ENCODE data around the gene CDK8.
A peak's percentile ranks its signal among the peaks of the same experiment; 100 is the strongest.

The CDK8 gene

DNA sequence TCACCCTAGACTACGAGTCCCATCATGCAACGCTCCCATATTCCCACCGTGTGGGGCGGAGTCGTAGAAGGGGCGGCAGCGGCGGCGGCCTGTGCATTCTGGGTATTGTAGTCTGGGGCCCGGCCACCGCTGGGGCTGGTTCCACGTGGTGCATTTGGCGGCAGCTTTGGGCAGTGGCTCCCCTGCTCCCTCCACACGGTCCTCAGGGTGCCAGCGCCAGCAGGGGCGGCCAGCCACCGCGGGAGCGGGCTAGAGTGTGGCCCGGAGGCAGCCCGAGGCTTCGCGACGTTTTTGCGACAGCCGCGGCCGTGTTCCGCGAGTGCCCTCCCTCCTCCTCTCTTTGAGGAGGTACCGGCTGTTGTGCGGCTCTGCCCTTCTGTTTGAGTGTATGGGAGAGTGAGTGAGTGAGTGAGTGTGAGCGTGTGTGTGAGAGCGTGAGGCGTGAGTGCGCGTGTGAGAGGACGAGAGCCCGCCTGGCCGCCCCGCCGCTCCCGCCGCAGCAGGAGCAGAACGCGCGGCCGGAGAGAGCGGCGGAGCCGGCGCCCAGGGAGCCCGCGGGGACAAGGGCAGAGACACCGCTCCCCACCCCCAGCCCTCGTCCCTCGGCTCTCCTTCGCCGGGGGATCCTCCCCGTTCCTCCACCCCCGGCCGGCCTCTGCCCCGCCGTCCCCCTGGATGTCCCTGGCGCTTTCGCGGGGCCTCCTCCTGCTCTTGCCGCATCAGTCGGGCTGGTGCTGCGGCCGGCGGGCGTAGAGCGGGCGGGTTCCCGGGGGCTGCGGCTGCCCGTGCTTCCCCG lies at the start of gene CDK8:
Gene CDK8 (plus strand): TSS at position 343 of the 796 bp plus-strand sequence. CDS start 513 bp downstream, outside the sequence.
- Histone ChIP-seq H3K4me1 (ENCODE audit: control insufficient read depth, insufficient read depth, low read length) (no peaks in the 10 kb centered on the region), H3K9me3 (ENCODE audit: control insufficient read depth in 2 of 2, low read length in 2 of 2) (no peaks in the 10 kb centered on the region), H3K36me3 (ENCODE audit: control insufficient read depth in 2 of 2, insufficient read depth in 2 of 2, low read length in 2 of 2) (no peaks in the 10 kb centered on the region), H3K27me3 (ENCODE audit: control insufficient read depth in 1 of 2, insufficient read depth in 2 of 2, low read length in 2 of 2) (no peaks in the 10 kb centered on the region), H3K4me3 (ENCODE audit: low read length in 2 of 2) (peak within 1 kb of the TSS; percentile 86 to 90), H3K9ac (ENCODE audit: low read length in 2 of 2) (peak within 1 kb of the TSS; percentile 74 to 86), H3K27ac (ENCODE audit: low read length) (peak within 1 kb of the TSS; percentile 80)

DNA sequence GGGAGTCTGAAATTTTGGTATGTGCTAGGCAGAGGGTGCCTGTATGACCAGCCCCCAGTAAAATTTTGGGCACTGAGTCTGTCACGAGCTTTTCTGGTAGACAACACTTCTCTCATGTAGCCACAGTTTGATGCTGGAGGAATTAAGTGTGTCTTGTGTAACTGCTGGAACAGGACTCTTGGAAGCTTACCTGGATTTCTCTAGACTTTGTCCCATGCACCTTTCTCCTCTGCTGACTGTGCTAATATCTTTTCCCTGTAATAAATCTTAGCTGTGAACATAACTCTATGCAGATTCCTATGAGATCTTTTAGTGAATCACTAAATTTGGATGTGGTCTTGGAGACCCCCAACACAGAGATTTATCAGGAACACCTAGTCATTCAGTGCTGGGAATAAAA lies 45.6 kb upstream of the CDK8 start:
- Histone ChIP-seq H3K36me3 (ENCODE audit: control insufficient read depth in 2 of 2, insufficient read depth in 2 of 2, low read length in 2 of 2) (peaks cover 19 to 29% of the 10 kb centered on the region in 2 donors), H3K27me3 (ENCODE audit: control insufficient read depth in 1 of 2, insufficient read depth in 2 of 2, low read length in 2 of 2) (no peaks in the 10 kb centered on the region), H3K9me3 (ENCODE audit: control insufficient read depth in 2 of 2, low read length in 2 of 2) (no peaks in the 10 kb centered on the region), H3K4me1 (ENCODE audit: control insufficient read depth, insufficient read depth, low read length) (no peaks in the 10 kb centered on the region), H3K27ac (ENCODE audit: low read length) (no peak overlapping the region), H3K9ac (ENCODE audit: low read length in 2 of 2) (no peak overlapping the region), H3K4me3 (ENCODE audit: low read length in 2 of 2) (no peak overlapping the region)

DNA sequence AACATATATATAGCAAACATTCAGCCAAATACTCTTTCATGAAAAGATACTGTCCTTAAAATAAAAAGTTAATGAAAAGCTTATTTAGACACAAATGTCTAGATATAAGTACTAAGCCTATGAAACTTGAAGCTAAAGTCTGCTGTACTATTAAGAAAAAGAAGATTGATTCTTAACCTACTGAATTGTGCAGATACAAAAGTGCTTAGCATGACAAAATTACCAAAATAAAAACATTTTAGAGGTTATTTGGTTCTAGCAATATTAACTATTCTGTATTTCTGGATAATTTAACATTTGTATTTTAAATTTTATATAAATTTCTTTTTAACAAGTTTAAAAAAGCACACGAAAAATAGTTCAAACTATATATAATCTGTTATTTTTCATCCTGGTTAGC lies 40.6 kb upstream of the CDK8 start:
- no peaks in the 10 kb centered on the region for H3K9me3 ChIP-seq (ENCODE audit: control insufficient read depth in 2 of 2, low read length in 2 of 2)
- no peak overlapping the region for H3K4me3 ChIP-seq (ENCODE audit: low read length in 2 of 2)
- H3K27ac ChIP-seq (ENCODE audit: low read length): no peak overlapping the region
- no peaks in the 10 kb centered on the region for H3K27me3 ChIP-seq (ENCODE audit: control insufficient read depth in 1 of 2, insufficient read depth in 2 of 2, low read length in 2 of 2)
- peaks cover 45 to 57% of the 10 kb centered on the region in 2 donors for H3K36me3 ChIP-seq (ENCODE audit: control insufficient read depth in 2 of 2, insufficient read depth in 2 of 2, low read length in 2 of 2)
- no peak overlapping the region for H3K9ac ChIP-seq (ENCODE audit: low read length in 2 of 2)
- H3K4me1 ChIP-seq (ENCODE audit: control insufficient read depth, insufficient read depth, low read length): no peaks in the 10 kb centered on the region

DNA sequence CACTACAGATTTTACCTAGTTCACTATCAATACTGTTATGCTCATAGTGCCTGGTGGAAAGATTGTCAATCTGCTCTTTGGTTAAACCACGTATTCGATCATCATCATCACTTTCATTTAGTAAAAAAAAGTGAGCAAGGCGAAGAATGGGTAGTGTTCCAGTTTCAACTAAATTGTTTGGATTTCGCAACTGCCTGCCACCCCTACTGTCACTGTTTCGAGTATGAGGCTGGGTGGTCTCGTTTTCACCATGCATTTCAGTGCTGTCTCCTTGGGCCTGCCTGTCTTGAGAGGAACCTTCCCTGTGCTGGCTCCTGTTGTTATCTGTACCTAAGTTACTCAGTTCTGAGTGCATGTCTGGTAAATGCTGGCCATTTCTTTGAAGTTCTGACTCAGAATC lies 39.9 kb upstream of the CDK8 start:
- peaks cover 43 to 53% of the 10 kb centered on the region in 2 donors for H3K36me3 ChIP-seq (ENCODE audit: control insufficient read depth in 2 of 2, insufficient read depth in 2 of 2, low read length in 2 of 2)
- H3K9ac ChIP-seq (ENCODE audit: low read length in 2 of 2): no peak overlapping the region
- no peaks in the 10 kb centered on the region for H3K4me1 ChIP-seq (ENCODE audit: control insufficient read depth, insufficient read depth, low read length)
- H3K27ac ChIP-seq (ENCODE audit: low read length): no peak overlapping the region
- H3K27me3 ChIP-seq (ENCODE audit: control insufficient read depth in 1 of 2, insufficient read depth in 2 of 2, low read length in 2 of 2): no peaks in the 10 kb centered on the region
- no peak overlapping the region for H3K4me3 ChIP-seq (ENCODE audit: low read length in 2 of 2)
- no peaks in the 10 kb centered on the region for H3K9me3 ChIP-seq (ENCODE audit: control insufficient read depth in 2 of 2, low read length in 2 of 2)

DNA sequence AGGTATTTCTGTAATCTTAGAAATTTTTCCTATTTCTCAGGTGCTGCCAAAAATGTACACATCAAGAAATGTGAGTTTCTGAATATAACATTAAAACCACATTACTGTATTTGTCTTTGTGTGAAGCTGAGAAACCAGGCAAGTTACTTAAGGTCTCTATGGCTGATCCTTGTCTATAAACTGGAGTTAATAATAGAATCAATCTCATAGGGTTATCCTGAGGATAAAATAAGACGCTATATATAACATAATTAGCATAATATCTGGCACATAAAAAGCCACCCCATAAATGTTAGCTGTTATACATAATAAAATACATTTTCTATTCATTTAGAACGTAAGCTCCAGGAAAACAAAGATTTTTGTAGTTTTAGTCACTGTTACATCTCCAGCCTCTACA lies 37.9 kb upstream of the CDK8 start:
- no peak overlapping the region for H3K27ac ChIP-seq (ENCODE audit: low read length)
- H3K4me3 ChIP-seq (ENCODE audit: low read length in 2 of 2): no peak overlapping the region
- no peak overlapping the region for H3K9ac ChIP-seq (ENCODE audit: low read length in 2 of 2)
- H3K4me1 ChIP-seq (ENCODE audit: control insufficient read depth, insufficient read depth, low read length): peaks cover 7% of the 10 kb centered on the region
- H3K9me3 ChIP-seq (ENCODE audit: control insufficient read depth in 2 of 2, low read length in 2 of 2): no peaks in the 10 kb centered on the region
- peaks cover 44 to 51% of the 10 kb centered on the region in 2 donors for H3K36me3 ChIP-seq (ENCODE audit: control insufficient read depth in 2 of 2, insufficient read depth in 2 of 2, low read length in 2 of 2)
- H3K27me3 ChIP-seq (ENCODE audit: control insufficient read depth in 1 of 2, insufficient read depth in 2 of 2, low read length in 2 of 2): no peaks in the 10 kb centered on the region

DNA sequence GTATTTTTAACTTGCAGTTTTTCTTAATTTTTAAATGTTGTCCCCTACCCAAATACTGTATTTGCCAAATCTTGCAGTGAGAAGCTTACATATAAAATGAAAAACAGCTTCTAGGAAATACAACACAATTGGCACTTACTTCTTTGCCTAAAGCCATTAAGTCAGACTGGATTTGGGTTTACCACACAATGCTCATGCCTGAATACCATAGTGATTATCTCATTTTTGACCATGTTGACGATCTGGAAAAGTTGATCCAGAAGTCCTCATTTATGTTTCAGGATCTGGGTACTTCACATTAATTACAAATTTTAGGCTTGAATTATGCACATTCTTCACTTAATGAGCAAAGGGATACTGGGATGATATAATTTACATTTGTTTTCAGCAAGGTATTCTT lies 34.2 kb upstream of the CDK8 start:
- Histone ChIP-seq H3K9me3 (ENCODE audit: control insufficient read depth in 2 of 2, low read length in 2 of 2) (no peaks in the 10 kb centered on the region), H3K27ac (ENCODE audit: low read length) (no peak overlapping the region), H3K4me3 (ENCODE audit: low read length in 2 of 2) (no peak overlapping the region), H3K9ac (ENCODE audit: low read length in 2 of 2) (no peak overlapping the region), H3K27me3 (ENCODE audit: control insufficient read depth in 1 of 2, insufficient read depth in 2 of 2, low read length in 2 of 2) (no peaks in the 10 kb centered on the region), H3K36me3 (ENCODE audit: control insufficient read depth in 2 of 2, insufficient read depth in 2 of 2, low read length in 2 of 2) (peaks cover 28 to 29% of the 10 kb centered on the region in 2 donors), H3K4me1 (ENCODE audit: control insufficient read depth, insufficient read depth, low read length) (peaks cover 12% of the 10 kb centered on the region)

DNA sequence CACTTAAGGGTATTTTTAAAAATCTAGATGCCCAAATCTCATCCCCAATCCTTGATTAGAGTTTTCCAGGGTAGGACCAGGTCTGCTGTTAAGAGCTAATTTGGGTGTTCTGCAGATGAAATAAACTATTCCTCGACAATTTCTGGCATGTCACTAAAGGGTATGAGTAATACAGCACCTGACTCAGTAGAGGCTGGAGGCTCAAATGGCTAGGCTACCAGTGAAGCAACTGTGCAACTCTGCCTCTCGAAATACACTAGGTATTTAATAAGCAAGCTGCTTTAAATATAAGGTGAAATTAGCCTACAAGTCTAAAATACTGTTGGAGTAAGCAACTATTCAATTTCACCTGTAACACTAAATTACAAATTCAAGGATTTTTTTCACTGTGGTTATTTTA lies 33.4 kb upstream of the CDK8 start:
- Histone ChIP-seq H3K27me3 (ENCODE audit: control insufficient read depth in 1 of 2, insufficient read depth in 2 of 2, low read length in 2 of 2) (no peaks in the 10 kb centered on the region), H3K27ac (ENCODE audit: low read length) (no peak overlapping the region), H3K9ac (ENCODE audit: low read length in 2 of 2) (peak overlapping the region; percentile 79 to 96)

DNA sequence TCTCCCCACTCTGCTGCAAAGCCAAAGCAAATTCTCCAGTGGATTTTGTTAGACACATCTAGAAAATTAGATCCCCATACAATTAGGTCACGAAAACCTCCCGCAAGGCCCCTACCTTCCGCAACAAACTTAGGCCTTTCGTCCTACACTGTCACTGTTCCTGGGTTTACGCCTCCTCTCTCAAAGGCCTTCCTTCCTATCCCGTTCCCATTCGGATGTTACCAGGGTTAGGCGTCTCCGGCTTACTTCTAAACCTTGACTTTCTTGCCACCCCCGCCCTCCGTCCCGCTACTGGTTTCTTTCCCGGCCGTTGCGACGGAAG lies 32.6 kb upstream of the CDK8 start:
- Histone ChIP-seq H3K4me3 (ENCODE audit: low read length in 2 of 2) (peak overlapping the region; percentile 71 to 94), H3K9me3 (ENCODE audit: control insufficient read depth in 2 of 2, low read length in 2 of 2) (no peaks in the 10 kb centered on the region), H3K27me3 (ENCODE audit: control insufficient read depth in 1 of 2, insufficient read depth in 2 of 2, low read length in 2 of 2) (no peaks in the 10 kb centered on the region), H3K9ac (ENCODE audit: low read length in 2 of 2) (peak overlapping the region; percentile 79 to 96), H3K27ac (ENCODE audit: low read length) (peak overlapping the region; percentile 92), H3K36me3 (ENCODE audit: control insufficient read depth in 2 of 2, insufficient read depth in 2 of 2, low read length in 2 of 2) (peaks cover 17 to 22% of the 10 kb centered on the region in 2 donors), H3K4me1 (ENCODE audit: control insufficient read depth, insufficient read depth, low read length) (peaks cover 12% of the 10 kb centered on the region)

More for the DNA sequence above, 33.4 kb upstream of the CDK8 start:
- Histone ChIP-seq H3K4me1 (ENCODE audit: control insufficient read depth, insufficient read depth, low read length) (peaks cover 12% of the 10 kb centered on the region), H3K4me3 (ENCODE audit: low read length in 2 of 2) (peak overlapping the region; percentile 71 to 94), H3K9me3 (ENCODE audit: control insufficient read depth in 2 of 2, low read length in 2 of 2) (no peaks in the 10 kb centered on the region), H3K36me3 (ENCODE audit: control insufficient read depth in 2 of 2, insufficient read depth in 2 of 2, low read length in 2 of 2) (peaks cover 22% of the 10 kb centered on the region in 2 donors)

DNA sequence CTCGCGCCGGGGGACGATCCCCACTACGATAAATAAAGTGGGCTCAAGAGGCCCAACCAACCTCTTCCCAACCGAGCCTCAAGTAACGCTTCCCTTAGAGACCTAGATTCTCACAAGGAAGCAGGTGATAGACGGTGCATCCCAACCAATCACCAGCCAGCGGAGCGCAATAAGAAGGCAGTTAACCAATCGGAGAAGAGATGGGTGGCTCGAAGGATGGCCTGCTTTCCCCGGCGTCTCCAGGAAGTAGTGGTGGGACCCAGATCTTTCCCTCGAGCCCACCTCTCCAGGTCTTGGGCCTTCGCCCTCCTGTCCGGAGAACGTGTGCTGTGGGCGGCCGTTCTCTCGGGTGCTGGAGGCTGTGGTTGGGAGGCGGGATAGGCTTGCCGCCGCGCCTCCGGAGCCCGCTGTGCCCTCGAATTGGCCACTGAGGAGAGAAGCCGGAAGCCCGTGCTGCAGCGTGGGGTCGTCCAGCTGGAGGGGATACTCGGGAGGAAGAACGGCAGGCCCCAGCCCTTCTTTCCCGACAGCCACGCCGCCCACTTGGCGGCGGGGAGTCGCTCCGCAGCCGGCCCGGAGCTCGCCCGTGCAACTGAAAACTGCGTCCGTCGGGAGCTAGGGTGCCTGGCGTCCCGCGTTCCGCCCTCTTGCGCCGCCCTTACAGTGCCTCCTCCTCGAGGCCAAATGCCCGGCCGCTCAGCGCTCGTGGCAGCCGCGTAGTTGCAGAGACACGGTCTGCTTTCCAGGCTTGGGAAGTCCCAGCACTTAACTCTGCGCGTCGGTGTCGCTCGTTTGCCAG lies 32.0 kb upstream of the CDK8 start, which contains the start of gene RNF6:
Gene RNF6 (minus strand): TSS at position 594 of the 799 bp plus-strand sequence. CDS start 2,665 bp downstream, outside the sequence.
- Histone ChIP-seq H3K4me3 (ENCODE audit: low read length in 2 of 2) (peak within 1 kb of the TSS; percentile 71 to 94), H3K27me3 (ENCODE audit: control insufficient read depth in 1 of 2, insufficient read depth in 2 of 2, low read length in 2 of 2) (no peaks in the 10 kb centered on the region), H3K4me1 (ENCODE audit: control insufficient read depth, insufficient read depth, low read length) (peaks cover 12% of the 10 kb centered on the region), H3K9ac (ENCODE audit: low read length in 2 of 2) (peak within 1 kb of the TSS; percentile 79 to 96), H3K27ac (ENCODE audit: low read length) (peak within 1 kb of the TSS; percentile 92), H3K36me3 (ENCODE audit: control insufficient read depth in 2 of 2, insufficient read depth in 2 of 2, low read length in 2 of 2) (peaks cover 16 to 21% of the 10 kb centered on the region in 2 donors), H3K9me3 (ENCODE audit: control insufficient read depth in 2 of 2, low read length in 2 of 2) (no peaks in the 10 kb centered on the region)

DNA sequence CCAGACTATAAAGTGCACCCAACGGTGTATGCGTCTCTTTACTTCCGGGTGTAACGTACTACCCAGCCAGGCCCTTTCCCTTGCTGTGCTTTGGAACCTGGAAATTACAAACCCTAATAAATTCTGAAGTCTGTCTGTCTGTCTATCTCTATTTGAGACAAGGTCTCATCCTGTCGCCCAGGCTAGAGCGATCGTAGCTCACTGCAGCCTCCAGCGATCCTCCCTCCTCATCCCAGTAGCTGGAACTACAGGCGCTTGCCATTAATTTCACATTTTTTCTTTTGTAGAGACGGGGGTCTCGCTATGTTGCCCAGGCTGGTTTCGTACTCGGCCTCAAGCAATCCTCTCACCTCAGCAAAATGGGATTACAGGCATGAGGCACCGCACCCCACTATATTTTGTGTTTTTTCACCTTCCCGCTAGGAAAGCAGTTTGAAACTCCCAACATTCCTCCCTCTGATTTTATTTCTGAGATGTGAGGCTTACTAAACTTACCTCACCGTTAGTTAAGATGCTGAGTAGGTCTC lies 31.3 kb upstream of the CDK8 start:
- no peaks in the 10 kb centered on the region for H3K9me3 ChIP-seq (ENCODE audit: control insufficient read depth in 2 of 2, low read length in 2 of 2)
- peaks cover 12% of the 10 kb centered on the region for H3K4me1 ChIP-seq (ENCODE audit: control insufficient read depth, insufficient read depth, low read length)

More for the DNA sequence above, 31.3 kb upstream of the CDK8 start:
- Histone ChIP-seq H3K9ac (ENCODE audit: low read length in 2 of 2) (peak overlapping the region; percentile 79 to 96), H3K27ac (ENCODE audit: low read length) (peak overlapping the region; percentile 92), H3K4me3 (ENCODE audit: low read length in 2 of 2) (peak overlapping the region; percentile 71 to 94), H3K36me3 (ENCODE audit: control insufficient read depth in 2 of 2, insufficient read depth in 2 of 2, low read length in 2 of 2) (peaks cover 9 to 15% of the 10 kb centered on the region in 2 donors), H3K27me3 (ENCODE audit: control insufficient read depth in 1 of 2, insufficient read depth in 2 of 2, low read length in 2 of 2) (no peaks in the 10 kb centered on the region)
